ENCODE measurements around the gene SEMA3A. TPM values are rescaled to one million over a fixed set of nuclear protein-coding genes. Genes with fewer than 3 reads are reported as not detected.

Gene SEMA3A
- polyA plus RNA-seq, 10 donors, result 17.9 to 37.6 (median 26.8) TPM

- peak in 2 of 3 donors; percentile 24 to 33 for DNase-seq
Observed at GRCh38 chr7:84021292-84021908, 173.2 kb downstream of the SEMA3A start.

GRCh38 chr7:84017651-84018050, 176.9 kb downstream of the SEMA3A start:
- DNase-seq, result no peak

GRCh38 chr7:84013616-84014240, 180.9 kb downstream of the SEMA3A start:
- no peak for DNase-seq

GRCh38 chr7:84009782-84010181, 184.8 kb downstream of the SEMA3A start:
- DNase-seq, result no peak

GRCh38 chr7:84009051-84009450, 185.5 kb downstream of the SEMA3A start:
- DNase-seq, result no peak

- no peak for DNase-seq
Observed at GRCh38 chr7:84003191-84003590, 191.4 kb downstream of the SEMA3A start.

DNA sequence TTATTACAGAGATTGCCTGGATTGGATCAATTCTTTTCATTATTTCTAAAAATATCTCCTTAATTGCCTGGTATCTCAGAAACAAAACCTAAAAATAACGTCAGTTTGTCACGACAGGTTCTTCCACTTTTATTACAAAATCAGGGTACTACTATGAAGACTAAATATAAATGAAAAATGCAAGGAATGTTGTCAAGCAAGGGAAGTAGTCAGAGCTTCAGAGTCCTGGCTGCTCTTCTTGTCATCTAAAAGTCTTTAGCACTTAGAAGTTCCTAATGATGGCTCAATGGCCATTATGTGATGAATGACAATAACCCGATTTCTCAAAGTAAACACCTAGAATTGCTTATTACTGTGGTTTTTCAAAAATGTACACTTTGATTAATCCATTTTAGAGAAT, 192.2 kb downstream of the SEMA3A start:
- DNase-seq, result no peak

DNA sequence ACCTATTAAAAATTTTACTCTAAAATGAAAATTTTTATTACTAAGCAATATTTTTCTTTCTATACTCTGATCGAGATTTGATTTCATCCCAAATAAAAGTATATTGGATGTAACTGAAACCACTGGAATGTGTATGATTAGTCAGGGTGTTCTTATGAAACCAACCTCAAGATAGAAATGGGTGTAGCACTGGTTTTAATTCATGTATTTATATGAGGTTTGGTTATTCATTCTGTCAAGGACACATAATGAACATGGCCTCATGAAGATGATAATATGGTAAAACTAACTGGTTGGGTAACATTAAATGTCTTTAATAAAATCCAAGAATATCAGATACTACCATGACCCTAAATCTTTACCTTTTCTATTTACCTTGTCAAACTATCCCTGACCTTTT, 197.7 kb downstream of the SEMA3A start:
- DNase-seq, result no peak

- DNase-seq, result no peak
Observed at GRCh38 chr7:83987764-83988163, 206.8 kb downstream of the SEMA3A start.

- no peak for DNase-seq
Observed at GRCh38 chr7:83985821-83986220, 208.8 kb downstream of the SEMA3A start.

GRCh38 chr7:83984591-83984990, 210.0 kb downstream of the SEMA3A start:
- no peak for DNase-seq

GRCh38 chr7:83984076-83984475, 210.5 kb downstream of the SEMA3A start:
- DNase-seq, result peak in 1 of 3 donors; percentile 6

GRCh38 chr7:83983606-83984005, 211.0 kb downstream of the SEMA3A start:
- DNase-seq, result no peak

DNA sequence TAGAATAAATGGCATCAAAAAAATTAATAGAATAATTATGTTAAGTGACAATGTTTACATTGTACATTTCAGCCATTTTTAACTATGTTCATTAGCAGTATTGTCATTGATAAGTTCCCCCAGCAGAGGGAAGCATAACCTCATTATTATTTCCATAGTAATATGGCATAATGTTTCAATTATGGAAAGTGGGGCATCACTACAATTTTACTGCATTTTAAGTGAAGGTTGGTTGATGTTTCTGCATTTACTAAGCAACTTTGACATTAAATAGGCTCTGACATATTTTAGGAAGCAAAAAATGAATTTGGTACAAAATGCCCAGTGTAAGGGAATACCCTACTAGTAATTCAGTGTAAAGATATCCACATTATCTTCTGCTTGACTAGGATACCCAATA, 218.3 kb downstream of the SEMA3A start:
- DNase-seq, result peak; percentile 28 to 70 (median 48)

DNA sequence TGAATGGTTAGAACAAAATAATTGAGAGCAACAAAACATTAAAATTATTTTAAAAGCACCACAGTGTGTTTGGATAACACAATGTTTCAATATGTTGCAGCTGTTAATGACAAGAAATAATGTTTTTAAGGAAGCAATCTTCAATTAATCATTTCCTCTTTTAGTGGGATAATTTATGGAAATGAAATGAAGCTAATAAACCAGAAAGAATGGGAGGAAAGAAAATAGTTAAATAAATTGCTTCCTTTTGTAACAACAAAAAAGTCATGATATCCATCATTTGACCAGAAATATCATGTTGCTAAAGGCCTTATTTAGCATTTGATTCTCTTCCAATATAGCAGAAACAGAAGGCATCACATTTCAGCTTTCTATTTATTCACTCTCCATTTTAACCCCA, 224.5 kb downstream of the SEMA3A start:
- DNase-seq, result no peak

GRCh38 chr7:83964318-83964717, 230.3 kb downstream of the SEMA3A start:
- DNase-seq, result no peak

DNA sequence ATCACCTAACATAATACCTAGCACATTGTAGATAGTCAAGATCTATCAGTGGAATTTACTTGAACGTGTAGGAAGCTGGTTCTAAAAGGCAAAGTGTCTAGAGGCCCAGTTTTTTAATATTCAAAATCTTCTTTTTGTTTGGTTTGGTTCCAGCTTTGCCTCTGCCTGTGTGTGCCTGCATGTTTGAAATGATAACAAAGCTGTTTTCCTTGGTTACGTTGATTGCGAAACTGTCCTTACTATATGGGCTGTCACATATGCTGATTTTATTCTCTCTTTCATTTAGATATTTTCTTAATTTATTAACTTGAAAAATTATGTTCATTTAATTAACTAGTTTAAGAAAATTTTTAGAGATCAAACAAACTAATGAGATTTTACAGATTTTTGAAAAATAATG, 237.3 kb downstream of the SEMA3A start:
- no peak for DNase-seq

DNA sequence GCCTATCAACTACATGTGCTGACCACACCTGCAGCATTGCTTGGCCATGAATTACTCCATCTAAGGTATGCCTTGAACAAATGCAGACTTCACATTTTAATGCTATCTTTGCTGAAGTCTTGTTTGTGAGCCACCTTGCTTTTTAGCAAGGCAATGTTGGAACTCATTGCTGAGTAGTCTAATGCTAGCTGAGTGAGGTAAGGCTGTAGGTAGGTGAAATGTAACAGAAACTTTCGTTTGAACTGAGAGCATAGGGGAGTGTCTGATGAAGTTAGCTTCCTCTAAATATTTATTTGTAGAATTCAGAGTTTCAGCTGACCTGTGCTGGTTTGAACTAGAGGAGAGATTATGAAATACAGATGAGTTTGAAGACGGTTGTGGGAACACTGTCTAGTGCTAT, 238.5 kb downstream of the SEMA3A start:
- no peak for DNase-seq

GRCh38 chr7:83952236-83952635, 242.4 kb downstream of the SEMA3A start:
- DNase-seq, result no peak

DNA sequence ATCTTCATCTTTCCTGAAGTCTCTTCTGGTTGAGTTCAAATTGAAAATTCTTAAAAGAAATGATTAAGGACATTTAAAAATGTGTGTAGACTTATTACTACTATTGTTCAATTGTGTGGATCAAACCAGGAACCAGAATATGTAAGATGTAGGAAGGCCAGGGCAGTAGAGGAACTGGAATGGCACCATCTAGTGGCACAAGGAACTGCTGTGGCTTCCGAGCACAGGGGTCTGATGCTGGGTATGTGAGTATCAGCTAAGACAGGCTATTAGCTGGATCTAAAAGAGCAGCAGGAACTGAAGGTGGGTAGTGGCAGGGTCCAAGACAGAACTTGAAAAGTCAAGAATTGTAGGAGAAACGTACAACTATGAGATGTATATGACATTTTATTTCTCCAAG, 247.3 kb downstream of the SEMA3A start:
- no peak for DNase-seq

DNA sequence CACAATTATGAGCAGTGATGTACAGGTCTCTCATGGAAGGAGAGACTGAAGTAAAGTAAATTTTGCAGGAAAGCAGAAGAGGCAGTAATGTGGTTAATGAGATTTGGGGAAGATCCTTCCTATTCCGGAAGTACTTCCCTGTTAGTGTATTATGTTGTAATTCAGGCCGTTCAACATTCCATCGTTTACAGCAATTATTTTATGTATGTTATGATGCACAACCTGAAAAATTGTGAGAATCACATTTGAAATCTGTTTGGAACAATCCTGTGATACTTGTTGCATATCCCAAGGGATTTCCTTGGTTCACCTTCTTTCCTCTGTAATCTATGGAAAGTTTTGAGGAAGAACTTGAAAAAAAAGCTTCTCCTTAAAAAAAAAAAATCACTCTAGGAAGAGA, 247.8 kb downstream of the SEMA3A start:
- no peak for DNase-seq

- DNase-seq, result no peak
Observed at GRCh38 chr7:83941300-83941699, 253.3 kb downstream of the SEMA3A start.

DNA sequence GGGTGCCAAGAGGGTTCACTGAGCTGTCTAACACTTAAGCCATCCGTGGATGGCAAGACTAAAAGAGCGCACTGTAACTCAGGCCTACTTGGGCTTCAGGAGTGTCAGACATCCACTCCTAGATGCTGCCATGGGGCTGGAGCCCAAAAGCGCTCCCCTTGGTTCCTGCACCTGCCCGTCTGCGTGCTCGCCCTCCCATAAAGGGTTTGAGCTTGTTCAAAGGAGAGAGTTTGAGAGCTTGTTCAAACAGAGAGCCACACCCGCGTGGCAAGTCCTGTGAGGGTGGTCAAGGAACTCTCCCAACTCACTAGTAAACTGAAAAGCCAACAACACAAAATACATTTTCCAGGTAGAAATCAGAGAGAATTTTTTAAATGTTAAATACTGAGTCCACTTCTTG, 256.7 kb downstream of the SEMA3A start:
- DNase-seq, result no peak

Data from muscle of back (tissue), 11 donors.